NCI-H2171 (cell line): ENCODE data around the gene NUP58.
A peak's percentile ranks its signal among the peaks of the same experiment; 100 is the strongest.

ENCODE experiments used
- DNase-seq: peaks from one replicate; lab custom pipeline; 2025; lab: John Stamatoyannopoulos, UW

Gene NUP58, protein sequence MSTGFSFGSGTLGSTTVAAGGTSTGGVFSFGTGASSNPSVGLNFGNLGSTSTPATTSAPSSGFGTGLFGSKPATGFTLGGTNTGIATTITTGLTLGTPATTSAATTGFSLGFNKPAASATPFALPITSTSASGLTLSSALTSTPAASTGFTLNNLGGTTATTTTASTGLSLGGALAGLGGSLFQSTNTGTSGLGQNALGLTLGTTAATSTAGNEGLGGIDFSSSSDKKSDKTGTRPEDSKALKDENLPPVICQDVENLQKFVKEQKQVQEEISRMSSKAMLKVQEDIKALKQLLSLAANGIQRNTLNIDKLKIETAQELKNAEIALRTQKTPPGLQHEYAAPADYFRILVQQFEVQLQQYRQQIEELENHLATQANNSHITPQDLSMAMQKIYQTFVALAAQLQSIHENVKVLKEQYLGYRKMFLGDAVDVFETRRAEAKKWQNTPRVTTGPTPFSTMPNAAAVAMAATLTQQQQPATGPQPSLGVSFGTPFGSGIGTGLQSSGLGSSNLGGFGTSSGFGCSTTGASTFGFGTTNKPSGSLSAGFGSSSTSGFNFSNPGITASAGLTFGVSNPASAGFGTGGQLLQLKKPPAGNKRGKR

DNA sequence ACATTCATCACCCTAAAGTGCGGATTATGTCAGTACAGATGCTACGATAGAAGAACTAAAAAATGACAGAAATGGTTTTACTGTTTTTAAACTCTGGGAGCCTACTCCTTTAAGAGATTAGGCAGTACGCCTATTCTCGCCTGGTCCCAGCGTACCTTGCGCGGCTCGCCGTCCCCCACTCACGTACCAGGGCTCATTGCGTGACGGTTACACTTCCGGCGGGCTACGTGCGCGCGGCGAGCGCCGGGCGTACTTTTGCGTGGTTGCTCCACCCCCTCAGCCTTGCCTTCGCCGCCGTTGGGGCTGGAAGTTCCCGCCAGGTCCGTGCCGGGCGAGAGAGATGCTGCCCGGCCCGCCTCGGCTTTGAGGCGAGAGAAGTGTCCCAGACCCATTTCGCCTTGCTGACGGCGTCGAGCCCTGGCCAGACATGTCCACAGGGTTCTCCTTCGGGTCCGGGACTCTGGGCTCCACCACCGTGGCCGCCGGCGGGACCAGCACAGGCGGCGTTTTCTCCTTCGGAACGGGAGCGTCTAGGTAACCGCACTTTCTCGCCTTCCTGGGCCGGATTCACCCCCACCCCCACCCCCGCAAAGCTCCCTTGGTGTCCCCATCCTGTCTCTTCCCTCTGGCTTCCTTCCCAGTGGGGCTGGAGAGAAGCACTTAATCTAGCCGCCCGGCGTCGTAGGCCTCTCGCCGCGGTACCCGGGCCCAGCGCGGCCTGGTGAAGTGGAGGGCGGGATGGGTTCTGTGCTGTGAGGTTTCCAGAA, at the start of gene NUP58:
Gene NUP58, plus strand, starts transcription at position 279 of the 767 bp plus-strand sequence. Its CDS starts 149 bp downstream, at position 428.
- peak; percentile 73 for DNase-seq

GRCh38 chr13:25252225-25252624, 49.2 kb upstream of the NUP58 start:
- DNase-seq = no peak

DNA sequence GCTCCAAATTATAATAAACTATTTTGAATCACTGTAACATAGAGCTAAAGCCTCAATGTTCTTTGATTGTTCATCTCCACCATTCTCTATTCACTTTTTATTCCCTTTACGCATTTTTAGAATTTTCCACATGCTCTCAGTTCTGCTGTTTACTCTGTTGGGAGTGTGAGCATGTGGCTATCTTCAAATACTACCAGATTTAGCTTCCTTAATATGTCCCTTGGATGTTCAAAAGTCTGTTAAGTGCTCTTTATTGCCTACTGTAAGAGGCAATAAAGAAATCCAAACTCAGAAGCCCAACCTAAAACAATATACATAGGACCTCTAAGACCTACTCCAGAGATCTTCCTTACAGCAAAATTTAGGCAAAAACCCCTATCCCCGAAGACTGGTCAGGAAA, 48.7 kb upstream of the NUP58 start:
- no peak for DNase-seq

GRCh38 chr13:25253702-25254101, 47.7 kb upstream of the NUP58 start:
- DNase-seq = no peak

GRCh38 chr13:25262261-25262660, 39.2 kb upstream of the NUP58 start:
- no peak for DNase-seq

DNA sequence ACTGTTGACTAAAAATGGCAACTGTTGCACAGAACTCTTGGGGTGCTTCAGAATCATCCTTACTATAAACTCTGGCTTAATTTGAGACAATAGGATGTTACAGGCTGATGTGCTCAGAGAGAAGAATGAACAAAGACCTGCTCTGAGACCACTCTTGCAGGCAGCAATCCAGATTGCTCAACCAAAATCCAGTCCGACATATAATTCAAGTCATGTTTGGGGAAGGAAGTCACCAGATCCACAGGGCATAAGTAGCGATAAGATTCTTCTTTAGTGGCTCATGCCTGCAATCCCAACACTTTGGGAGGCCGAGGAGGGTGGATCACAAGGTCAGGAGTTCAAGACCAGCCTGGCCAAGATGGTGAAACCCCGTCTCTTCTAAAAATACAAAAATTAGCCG, 34.7 kb upstream of the NUP58 start:
- DNase-seq = no peak

DNA sequence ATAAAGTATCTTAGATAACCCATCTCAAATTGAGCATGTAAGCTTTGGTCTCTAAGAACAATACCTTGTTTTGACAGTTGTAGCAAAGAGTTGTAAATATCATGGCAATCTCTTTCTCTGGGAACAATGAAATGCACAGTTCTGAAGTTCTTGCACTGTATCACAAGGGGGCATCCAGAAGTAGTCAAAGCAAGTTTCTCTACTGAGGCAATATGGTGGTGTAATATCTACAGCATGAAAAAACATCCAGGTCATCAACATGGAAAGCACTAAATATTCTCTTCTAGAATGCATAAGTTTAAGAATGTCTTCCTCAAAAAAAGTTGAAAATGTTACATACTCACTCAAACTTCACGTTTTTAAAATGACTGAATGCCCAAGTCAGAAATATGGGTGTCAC, 33.7 kb upstream of the NUP58 start:
- DNase-seq = no peak

DNA sequence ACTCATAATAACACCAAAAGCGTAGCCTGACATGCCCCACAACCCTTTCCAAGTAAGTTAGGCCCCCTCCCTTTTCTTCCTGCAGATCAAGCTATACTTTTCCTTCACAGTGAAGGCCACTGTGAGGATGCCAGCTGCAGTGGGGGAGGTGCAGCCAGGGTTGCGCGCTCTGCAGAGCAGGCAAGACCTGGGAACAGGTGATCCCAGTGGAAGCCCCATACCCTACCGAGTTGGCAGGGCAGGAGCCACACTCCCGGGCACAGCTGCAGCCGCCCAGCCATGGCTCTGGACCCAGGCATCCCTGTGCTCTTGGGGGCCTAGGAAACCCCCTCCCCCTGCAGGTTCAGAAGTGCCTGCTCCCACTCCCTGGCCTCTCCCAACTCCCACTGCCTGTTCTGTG, 32.9 kb upstream of the NUP58 start:
- no peak for DNase-seq

GRCh38 chr13:25276748-25277147, 24.7 kb upstream of the NUP58 start:
- no peak for DNase-seq

DNA sequence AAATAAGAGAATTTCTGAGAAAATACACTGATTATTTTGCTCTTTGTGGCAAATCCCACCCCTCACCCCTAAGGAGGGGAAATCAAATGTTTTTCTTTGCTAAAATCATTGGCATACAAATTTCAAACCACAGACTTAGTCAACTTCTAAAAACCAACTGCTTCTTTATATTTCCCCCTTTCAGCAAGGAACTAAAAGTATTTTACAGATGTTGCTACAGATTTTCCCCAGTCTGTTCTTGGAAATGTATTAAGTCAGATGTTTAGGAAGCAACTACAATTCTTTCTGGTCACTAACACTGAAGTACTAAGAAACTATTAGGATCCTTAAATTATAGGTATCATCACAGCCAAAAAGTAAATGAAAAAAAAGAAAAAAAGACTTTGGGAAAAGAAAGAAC, 21.0 kb upstream of the NUP58 start:
- no peak for DNase-seq

GRCh38 chr13:25281193-25281934, 20.1 kb upstream of the NUP58 start:
- no peak for DNase-seq

GRCh38 chr13:25281935-25282332, 19.5 kb upstream of the NUP58 start:
- DNase-seq = no peak

GRCh38 chr13:25286308-25286968, 15.0 kb upstream of the NUP58 start:
- DNase-seq = no peak

DNA sequence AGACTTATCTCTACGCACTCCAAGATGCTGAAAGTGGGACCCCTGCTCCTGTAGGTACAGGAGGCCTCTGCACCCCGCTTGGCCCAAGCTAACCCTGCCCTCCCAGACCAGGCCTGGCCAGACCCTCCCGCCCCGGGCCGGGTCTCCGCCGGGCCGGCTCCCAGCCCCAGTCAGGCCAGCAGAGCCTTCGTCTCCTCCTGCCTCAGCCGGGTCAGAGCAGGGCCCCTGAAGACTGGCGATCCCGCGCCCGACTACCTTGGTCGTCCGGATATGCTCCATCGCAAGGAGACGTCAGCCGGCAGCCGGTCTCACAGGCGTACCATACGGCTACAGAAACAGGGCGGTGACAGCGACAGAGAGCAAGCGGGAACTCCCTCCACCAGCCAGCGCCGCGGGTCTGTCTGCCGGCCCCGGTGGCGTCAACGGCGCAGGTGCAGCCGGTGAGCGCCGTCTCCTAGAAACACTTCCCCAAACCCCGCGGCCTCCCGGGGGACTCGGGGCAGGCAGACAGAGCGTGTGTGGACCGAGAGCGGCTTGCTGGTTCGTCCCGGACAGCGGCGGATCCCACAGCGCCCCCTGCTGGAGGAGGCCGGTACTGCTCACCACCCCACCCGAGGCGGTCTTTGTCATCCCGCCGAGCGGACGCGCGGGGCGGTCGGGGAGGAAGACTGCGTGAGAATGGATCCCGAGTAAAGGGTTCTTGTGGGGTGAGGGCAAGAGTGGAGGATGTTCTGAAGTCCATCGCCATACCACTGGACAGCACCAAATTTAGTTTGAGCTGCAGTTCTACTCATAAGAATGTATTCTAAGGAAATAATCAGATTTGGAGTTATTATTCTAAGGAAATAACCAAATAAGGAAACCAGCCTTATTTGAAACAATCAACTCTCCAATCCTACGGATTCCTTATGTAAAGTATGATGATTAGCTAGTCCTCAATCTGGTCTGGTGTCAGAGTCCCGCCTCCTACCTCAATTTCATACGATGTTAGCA, 14.2 kb upstream of the NUP58 start, which contains the start of gene MTMR6:
Gene MTMR6, minus strand, starts transcription at position 520 of the 993 bp plus-strand sequence. Its CDS starts 241 bp downstream, at position 279.
- peak; percentile 83 for DNase-seq

- DNase-seq = no peak
Observed at GRCh38 chr13:25288966-25289365, 12.5 kb upstream of the NUP58 start.

- peak; percentile 5 for DNase-seq
Observed at GRCh38 chr13:25291691-25292090, 9.7 kb upstream of the NUP58 start.

GRCh38 chr13:25292301-25292700, 9.1 kb upstream of the NUP58 start:
- peak; percentile 56 for DNase-seq

DNA sequence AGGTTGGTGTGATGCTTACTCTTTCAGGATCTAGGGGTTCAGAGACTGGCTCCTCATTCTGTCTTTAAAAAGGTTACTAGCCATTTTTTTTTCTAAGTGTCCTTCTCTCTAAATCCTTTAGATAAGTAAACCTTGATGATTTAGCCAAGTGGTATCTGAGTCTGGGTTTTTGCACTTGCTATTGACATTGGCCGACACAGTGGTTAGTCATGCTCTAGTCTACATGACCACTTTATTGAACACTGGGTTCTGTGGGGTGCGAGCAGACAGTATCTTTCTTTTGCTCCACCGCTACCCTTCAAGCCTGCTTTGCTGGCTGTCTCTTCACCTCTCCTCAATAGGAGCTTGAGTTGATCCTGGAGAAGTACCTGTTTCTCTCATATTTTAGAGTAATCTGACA, 6.2 kb upstream of the NUP58 start:
- no peak for DNase-seq

GRCh38 chr13:25295701-25296100, 5.7 kb upstream of the NUP58 start:
- no peak for DNase-seq

DNA sequence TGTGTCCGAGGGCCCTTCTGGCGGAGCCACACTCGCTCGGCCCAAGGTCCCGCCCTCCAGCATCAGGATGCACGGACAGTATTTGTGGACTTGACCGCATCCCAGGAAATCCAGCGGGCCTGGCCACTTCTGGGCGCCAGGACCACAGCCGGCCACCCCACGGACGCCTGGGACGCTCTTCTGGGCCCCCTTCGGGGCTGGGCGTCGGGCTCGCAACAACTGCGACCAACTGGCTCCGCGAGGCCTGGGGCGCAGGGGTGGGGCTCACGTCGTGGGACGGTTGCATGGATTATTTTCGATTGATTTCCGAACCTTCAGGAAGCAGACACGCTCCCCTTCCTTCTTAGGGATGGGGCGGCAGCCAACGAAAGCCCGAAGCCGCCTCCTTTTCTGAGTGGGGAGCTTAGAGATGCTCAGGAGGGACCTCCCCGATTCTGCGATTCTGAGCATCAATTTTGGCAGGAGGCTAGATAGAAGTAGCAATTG, 521 bp upstream of the NUP58 start:
- no peak for DNase-seq
